Effector CD8-positive, alpha-beta T cell (primary cell): ENCODE results near the gene AMBN.
"Not testable (repeated sequence)": the region's sequence is repeated elsewhere in the genome, so short reads cannot be mapped to it uniquely, and the experiment has no call there.

ENCODE experiments used
- DNase-seq: peaks from one replicate; lab custom pipeline; 2025; lab: John Stamatoyannopoulos, UW

The AMBN gene

DNA sequence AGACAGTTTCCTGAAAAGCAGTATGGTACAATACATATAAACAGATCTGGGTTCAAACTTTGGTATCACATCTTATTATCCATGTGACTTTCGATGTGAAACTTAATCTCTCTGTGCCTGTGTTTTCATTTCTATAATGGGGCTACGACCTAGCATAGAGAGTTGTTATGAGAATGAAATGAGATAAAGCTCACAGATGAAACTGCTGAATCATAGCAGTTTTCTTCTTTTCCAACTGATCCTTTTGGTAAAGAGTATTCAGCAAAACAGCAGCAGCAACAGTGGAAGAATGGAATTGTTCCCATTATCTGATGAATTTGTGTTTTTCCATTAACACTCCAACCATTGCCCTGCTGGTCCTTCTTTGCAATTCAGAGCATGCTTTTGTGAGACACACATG is 16.3 kb downstream of the AMBN start:
- DNase-seq, result no peak

DNA sequence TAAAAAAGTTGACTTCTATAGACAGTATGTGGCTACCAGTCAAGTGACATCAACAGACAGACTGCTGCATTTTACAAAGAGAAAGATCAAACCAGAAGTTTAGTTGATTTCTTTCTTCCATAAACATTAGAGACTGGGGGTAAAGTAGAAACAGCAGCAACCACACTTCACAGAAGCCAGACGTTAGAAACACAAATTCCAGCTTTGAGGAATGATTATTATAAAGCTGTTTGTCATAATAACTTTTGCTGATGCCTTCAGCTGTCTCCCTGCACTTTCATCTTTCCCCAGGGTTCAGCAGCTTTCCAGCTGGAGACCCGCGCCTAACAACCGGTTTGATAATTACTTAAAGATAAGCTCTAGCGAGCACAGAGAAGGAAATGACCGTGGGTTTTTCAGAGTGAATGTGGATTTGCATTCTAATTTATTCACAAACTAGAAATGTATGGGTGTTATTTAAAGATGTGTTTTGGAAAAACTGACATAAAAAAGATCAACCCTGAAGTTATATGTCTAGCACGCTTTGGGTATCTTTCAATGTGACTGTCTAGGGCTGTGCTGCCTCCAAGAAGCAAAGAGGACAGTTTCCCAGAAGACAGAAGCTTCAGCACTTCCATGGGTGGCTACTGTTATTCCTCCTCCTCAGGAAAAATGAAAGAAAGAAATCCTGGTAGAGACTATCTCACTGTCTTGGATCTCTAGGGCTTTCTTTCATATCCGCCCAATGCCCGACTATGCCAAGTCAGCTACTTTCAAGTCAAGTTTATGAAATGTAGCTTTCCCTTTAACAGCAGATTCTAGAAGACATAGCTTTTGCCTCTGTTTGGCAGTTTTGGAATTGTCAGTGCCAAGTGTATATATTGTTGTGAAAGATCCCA is 21.5 kb downstream of the AMBN start:
- DNase-seq, result no peak

DNA sequence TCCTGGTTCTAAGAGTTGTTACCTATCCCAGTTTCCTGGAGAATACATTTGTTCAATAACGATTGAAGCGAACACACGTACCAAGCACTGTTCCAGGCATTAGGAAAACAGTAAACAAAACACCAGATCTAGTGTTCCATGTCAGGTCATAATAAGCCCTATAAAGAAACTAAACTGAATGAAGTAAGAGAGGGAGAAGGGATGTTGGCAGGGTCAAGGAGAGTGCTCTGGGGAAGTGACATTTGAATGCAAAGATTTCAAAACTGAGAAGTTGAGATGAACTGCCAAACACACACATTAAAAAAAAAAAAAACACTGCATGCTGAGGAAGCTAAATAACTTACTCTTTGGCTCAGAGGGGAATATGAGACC is 22.1 kb downstream of the AMBN start:
- DNase-seq, result no peak

DNA sequence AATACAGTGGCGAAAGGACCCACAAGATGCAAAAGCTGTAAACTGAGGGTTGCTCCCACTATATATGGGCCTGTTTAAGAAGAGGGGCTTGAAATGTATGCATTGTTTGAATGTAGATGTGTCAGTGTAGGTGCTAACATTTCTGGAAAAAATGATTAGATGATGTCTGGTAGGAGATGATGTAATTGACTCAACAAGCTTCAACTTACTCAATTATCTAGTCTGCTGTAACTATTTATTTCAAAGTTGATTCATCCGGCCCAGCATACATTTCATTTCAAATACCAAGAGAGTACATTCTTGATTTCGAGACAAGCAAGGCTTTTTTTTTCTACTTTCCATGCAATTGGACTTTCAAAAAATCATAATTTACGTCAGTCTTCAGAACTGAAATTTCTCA is 27.2 kb downstream of the AMBN start:
- no peak for DNase-seq

DNA sequence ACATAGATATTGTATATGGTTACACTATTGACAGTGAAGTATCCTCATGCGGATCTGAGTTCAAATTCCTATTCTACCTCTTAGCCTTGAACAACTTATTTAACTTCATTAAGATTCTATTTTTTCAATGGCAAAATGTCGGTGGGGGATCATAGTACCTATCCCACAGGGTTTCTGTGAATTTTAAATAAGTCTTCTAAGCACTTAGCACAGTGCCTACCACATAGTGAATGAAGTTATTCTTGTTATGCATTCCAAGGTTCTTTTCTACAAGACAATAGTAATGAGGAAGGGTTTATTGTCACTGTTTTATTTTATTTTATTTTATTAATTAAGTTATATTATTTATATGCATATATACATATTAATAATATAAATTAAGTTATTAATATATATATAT is 27.7 kb downstream of the AMBN start:
- DNase-seq, result no peak

DNA sequence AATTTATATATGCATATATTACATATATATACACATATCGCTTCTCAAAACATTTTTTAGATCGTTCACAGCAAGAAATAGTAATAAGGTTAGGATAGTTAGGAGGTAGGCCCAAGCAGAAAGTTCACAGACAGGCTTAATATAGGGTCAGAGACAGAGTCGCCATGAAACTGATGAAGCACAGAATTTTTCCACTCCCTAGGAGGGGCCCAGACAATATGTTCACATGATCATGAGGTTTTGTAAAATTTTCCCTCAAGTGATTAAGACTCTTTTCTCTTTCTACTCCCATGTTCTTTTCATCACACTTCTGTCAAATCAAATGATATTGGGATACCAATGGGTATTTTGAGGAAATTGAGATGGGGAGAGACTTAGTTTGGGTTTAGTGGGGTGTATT is 31.3 kb downstream of the AMBN start:
- no peak for DNase-seq

DNA sequence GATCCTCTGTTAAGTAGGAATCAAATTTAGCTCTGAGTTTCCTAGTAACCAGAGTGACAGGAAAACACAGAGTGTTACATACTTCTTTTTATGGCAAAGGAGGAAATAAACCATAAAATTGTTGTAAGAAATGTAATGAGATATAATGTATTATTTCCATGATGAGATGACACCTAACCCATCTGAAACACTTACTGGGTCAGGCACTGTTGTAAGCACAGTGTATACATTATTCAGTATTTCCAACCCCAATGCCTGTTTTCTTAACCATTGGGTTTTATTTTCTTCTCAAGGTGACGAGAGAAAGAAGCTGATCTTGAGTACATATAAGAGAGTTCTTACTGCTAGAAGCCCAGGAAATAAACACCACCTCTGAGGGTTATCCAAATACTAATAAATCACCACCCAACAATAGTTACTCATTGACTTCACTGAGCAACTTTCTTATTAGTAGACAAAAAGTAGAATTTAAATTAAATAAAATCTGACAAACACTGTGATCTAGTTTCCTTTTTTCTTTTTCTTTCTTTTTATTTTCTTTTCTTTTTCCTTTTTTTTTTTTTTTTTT is 32.3 kb downstream of the AMBN start:
- DNase-seq, result no peak

DNA sequence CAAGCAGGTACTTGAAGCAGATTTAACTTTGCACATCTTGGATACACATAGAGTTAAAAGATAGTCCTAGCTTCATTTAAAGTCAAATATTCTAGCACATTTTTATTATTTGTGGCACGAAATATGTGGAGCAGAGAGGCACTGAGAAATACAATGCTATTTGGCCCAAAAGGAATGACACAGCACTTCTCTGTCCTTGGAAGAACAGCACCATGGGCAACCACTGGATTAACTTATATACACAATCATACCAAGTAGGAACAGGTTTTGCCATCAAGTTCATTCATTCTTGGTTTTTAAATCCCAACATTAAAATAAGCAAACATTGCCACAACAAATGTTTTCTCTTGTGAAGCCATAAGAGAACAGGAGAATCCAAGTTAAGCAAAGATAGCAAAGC is 35.6 kb downstream of the AMBN start:
- no peak for DNase-seq

DNA sequence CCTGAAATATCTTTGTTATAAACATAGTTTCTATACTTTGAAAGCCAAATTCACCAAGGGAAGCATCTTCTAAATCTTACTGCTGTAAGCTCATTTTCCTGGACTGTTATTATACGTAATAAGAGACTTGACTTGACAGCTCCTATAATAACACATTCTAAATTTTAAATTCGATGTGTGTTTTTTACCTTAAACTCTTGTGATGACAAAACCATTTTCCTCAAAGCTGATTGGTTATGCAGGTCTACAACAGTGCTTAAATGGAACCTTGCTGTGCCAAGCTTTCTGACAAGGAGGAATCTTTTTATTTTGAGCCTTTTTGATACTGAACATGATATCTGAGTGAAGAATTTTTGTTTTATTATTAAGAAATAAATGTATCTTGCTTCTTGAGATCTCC is 36.4 kb downstream of the AMBN start, which contains the start of gene ENAM:
Gene ENAM, plus strand, starts transcription at position 301 of the 400 bp plus-strand sequence. CDS start 757 bp downstream, outside the sequence.
- no peak for DNase-seq

DNA sequence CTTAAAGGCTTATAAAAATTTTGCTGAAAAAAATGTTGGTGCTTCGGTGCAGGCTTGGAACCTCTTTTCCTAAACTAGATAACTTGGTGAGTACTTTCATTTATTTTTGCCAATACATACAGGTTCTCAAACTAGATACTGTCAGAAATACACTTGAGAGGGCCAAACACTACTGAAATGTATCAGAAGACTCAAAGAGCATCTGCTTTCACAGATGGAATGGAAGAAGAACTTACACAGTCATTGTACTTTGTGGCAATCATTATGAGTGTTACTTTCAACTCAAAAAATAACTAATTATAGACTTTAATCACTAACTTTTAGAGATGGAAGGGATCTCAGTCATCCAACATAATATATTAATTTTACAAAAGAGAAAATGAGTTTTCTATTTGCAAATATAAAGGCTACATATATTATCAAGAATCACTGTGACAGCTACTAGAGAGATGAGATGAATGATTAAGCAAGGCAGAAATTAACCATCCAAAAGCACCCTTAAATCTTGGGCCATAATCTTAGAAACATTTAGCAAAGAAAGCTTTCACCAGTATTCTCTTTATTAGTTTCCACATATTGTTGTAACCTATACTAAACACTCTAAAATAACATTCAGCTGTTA is 37.5 kb downstream of the AMBN start:
- DNase-seq, result no peak

DNA sequence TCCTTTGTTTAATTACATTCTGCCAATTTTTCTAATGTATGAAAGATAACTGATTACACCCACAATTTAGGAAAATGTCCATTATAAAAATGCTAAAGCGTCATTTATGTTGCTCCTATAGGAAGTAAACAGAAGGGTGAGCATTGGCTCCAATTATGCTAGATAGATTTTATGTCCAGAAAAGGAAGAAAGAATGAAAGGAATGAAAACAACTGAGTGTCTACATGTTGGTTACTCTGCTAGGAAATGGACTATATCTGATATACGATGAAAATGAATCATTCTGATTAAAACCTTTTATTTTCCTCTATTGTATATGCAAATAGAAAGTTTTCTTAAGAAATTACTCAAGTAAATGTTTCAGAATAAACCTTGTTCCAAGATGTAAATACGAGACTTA is 38.1 kb downstream of the AMBN start:
- no peak for DNase-seq

DNA sequence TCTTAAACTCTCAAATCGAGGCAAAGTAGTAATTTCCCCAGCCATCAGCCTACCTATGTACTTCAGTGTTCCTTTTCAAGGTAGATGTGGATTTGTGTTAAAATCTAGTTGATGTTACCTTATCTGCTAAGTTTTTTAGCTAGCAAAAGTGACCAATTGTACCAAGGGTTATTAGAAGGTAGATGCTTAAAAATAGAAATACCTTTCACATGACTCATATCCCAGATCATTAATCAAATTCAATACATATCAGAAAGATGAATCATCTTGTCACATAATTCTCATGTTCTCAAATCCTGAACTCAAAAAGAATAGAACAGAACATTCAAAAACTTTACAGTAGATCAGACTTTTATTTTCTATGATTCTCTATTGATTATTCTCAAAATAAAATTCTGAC is 40.0 kb downstream of the AMBN start:
- no peak for DNase-seq

DNA sequence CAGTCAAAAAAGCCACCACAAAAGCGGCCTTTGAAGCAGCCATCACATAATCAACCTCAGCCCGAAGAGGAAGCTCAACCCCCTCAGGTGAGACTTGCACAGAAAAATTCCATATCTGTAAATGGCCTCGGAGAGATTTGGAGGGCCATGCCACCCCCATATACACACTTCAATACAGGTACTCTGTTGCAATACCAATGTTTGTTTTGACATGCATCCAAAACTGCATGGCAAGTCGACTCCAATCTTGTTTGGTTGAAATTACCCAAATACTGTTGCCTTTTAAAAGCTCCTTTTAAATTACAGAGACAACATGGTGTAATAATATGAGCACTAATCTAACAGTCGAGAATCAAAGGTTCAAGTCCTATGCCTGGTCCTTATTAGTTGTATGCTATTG is 42.4 kb downstream of the AMBN start:
- DNase-seq, result no peak

DNA sequence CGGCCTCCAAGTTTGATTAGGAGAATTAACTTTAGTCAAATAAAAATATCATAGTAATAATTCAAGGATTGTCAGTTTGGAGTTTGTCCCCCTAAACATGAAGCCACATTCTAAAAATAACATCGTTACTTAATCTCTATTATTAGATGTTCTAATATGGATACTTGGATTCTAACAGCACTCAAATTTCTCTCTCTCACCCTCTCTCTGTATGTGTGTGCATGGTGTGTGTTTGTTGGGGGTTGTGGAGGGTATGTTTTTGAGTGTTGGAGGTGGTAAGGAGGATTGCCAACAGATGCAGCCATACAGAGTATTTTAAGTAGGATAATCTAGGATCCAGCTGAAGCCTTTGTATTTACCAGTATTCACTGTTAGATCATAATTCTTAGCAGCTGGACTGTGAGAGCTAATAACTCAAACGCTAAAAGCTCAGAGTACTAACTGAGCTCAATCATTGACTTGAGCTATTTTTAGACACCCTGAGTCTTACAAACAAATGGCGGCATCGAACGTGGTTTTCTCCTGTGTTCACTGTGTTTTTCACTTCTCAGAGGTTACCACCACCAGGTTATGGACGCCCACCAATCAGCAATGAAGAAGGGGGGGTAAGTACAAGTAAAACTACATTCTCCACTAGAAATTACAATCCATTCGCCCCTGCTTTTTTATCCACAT is 45.3 kb downstream of the AMBN start:
- DNase-seq, result no peak

DNA sequence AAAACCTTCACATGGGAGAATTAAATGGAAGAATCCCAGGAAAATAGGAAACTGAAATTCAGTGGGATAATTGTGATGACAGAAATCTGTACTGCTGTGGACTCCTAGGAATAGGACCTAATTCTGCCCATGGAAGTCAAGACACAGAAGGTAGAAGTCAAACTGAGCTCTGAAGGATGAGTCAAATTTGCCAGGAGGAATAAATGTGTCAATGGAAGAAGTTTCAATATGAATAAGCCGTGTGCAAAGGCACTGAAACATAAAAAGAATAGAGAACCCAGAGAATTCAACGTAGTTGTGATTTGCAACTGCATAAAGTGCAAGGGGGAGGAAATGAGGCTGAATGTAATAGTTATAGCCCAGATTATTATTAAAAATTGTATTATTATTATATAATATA is 48.1 kb downstream of the AMBN start:
- DNase-seq, result no peak

DNA sequence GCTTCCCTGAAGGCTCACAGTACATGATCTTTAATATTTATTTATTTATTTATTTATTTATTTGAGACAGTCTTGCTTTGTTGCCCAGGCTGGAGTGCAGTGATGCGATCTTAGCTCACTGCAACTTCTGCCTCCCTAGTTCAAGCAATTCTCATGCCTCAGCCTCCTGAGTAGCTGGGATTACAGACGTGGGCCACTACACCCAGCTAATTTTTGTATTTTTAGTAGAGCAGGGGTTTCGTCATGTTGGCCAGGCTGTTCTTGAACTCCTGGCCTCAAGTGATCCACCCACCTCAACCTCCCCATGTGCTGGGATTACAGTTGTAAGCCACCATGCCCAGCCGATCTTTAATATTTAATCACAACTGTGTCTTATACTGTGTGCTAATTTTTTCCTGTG is 58.7 kb downstream of the AMBN start:
- not testable (repeated sequence) for DNase-seq

DNA sequence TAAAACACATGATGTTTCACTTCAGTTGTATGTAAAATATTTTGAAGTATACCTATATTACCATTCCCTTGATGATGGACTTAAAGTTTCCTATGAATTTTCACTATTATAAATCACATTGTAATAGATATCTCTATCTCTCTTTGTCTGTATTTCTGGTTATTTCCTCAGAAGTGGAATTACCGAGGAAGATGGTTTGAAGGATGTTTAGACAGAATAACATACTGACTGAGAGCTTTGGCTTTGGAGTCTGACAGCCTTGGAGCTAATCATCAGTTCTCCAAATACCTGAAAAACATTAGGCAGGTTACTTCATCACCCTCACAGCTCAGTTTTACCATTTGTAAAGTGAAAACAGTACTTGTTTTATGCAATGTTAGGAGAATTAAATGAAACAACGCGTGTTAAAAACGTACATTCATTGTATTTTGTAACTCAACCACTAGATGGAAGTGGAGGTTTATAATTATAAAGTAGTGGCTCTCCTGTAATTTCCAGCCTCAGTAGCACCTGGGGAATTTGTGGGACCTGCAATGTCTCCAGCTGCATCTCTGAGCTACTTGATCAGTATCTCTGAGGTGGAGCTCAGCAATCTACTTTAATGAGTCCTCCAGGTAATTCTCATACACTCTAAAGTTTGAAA is 59.9 kb downstream of the AMBN start:
- DNase-seq, result no peak

DNA sequence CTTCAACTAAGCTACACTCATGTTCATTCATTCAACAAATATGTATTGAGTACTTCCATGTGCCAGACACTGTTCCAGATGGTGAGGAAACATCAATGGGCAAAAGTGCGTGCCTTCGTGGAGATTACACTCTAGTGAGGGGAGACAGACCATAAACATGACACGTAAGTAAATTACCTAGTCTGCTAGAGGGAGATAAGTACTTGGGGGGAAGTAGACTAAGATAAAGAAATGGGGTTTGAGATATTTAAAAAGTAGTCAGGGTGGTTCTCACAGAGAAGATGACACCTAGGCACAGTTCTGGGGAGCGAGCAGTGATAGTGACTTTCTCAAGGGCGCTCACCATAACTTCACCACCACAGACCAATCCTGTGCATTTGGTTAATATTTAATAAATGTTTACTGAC is 62.6 kb downstream of the AMBN start:
- DNase-seq, result no peak
